DND-41 (cell line): ENCODE results near the gene CCDC107.

Experiments used
- CTCF ChIP-seq: IDR thresholded peaks from 2 replicates; pipeline ENCODE4 v1.5.1; 2012; ENCODE audit warnings: borderline replicate concordance, low read length, moderate library complexity, mild to moderate bottlenecking; ENCODE audit not compliant: poor library complexity, severe bottlenecking; ENCODE audit errors: extremely low read depth
- EZH2 ChIP-seq: IDR thresholded peaks from 3 replicates; pipeline ENCODE4 v1.6.1; 2012; ENCODE audit warnings: borderline replicate concordance, low read depth, mild to moderate bottlenecking, moderate library complexity, low read length, inconsistent platforms; ENCODE audit not compliant: severe bottlenecking

- TF ChIP-seq CTCF (no peak), EZH2 (no peak)
These were observed 22.4 kb downstream of the CCDC107 start for GRCh38 chr9:35680331-35681105.
